Measurements from ENCODE around the gene ST6GALNAC1.

DNA sequence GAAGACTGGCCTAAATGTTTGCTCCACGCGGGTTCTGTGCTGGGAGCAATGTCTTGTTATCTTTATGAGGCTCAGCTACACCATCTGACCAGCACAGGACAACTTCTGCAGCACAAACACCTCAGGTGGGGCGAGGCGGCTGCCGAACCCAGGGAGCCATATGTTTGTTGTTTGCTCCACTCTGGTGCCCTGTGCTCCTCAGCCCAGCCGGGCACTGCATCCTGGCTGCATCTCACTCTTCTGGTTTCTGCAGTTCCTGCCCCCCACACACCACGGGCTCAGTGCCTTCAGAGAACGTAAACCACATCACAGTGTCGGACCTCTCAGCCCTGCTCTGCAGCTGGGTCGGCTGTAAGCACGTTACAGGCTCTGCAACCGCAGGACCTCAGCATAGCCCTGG, 34.8 kb upstream of the ST6GALNAC1 start:
- TF ChIP-seq GATA3 (IDR thresholded peaks at IDR 0.05; ENCODE audit: low read depth, low read length) = no peak
- TF ChIP-seq GATA2 (IDR thresholded peaks at IDR 0.05; ENCODE audit: low read depth, low read length) = no peak
